Measurements from ENCODE around the gene KCNQ5.

Gene KCNQ5

DNA sequence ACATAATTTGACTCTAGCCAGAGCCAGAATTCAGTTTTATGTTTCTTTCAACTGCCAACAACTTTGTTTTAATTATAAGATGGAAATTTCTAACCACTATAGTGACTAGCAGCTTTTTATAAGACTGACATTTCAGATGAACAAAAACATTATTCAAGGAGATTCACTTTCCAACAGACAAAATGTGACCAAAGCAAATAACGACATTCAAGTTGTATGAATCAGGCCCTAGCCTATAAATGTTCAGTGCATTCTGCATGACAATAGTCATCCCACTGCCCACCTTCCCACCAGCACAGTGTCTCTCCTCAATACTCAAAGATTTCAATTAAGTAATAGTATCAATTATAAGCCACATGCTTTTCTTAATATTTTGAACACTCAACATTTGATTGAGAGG is 402.7 kb downstream of the KCNQ5 start:
- Mint-ChIP-seq H3K36me3 (peaks cover 7% of the 10 kb centered on the region), H3K27me3 (no peaks in the 10 kb centered on the region), H3K27ac (no peak overlapping the region), H3K4me3 (no peak overlapping the region), H3K9me3 (ENCODE audit: low read depth) (no peaks in the 10 kb centered on the region), H3K4me1 (ENCODE audit: low read depth) (peaks cover 5% of the 10 kb centered on the region)

DNA sequence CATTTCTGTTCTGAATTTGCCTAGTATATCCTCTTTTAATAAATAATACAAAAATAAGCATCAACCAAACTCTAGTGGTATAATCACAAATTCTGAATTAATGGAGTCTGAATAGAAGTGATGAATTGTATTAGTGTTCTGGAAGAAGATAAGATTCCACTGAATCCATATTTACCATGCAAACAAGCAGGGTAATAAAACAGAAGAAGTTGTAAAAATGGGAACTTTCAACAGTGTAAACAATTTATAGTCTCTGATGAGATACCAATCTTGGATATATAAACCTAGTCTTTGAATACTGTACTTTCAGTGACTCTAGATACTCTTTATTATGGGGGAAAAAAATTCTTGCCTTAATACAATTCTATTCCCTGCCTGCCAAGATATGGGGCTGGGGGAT is 405.8 kb downstream of the KCNQ5 start:
- Mint-ChIP-seq H3K36me3 (peaks cover 7% of the 10 kb centered on the region), H3K4me1 (ENCODE audit: low read depth) (peaks cover 6% of the 10 kb centered on the region), H3K27me3 (no peaks in the 10 kb centered on the region), H3K4me3 (no peak overlapping the region), H3K9me3 (ENCODE audit: low read depth) (no peaks in the 10 kb centered on the region), H3K27ac (no peak overlapping the region)

DNA sequence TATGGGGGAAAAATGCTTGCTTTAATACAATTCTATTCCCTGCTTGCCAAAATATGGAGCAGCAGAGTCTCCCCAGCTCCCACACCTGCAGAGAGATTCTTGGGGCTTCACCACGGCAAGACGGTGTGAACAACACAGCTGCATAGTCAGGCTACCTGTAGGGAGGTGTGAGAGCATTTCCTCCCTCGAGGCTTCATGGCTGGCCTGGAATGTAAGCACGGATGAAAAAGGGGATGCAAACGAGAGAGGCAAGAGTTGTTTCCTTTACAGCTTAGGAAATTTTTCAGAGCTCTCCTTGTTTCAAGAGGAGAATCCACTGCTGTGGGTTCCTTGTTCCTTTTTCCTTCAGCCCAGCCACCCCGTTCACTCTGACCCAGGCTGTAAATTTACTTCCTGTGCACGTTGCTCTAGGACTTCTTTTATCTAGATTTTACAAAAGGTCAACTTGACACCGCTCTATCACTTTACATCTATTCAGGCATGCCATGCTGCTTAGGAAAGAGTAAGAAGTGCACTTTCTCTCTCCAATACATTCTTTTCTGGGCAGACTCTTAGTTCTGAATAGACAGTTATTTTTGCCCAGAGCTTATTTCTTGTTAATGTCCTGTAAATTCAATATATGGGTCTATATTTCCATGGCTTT is 406.4 kb downstream of the KCNQ5 start:
- H3K36me3 Mint-ChIP-seq = peaks cover 4% of the 10 kb centered on the region
- H3K9me3 Mint-ChIP-seq (ENCODE audit: low read depth) = no peaks in the 10 kb centered on the region
- H3K27ac Mint-ChIP-seq = no peak overlapping the region
- H3K4me1 Mint-ChIP-seq (ENCODE audit: low read depth) = peaks cover 6% of the 10 kb centered on the region
- no peaks in the 10 kb centered on the region for H3K27me3 Mint-ChIP-seq
- H3K4me3 Mint-ChIP-seq = no peak overlapping the region

DNA sequence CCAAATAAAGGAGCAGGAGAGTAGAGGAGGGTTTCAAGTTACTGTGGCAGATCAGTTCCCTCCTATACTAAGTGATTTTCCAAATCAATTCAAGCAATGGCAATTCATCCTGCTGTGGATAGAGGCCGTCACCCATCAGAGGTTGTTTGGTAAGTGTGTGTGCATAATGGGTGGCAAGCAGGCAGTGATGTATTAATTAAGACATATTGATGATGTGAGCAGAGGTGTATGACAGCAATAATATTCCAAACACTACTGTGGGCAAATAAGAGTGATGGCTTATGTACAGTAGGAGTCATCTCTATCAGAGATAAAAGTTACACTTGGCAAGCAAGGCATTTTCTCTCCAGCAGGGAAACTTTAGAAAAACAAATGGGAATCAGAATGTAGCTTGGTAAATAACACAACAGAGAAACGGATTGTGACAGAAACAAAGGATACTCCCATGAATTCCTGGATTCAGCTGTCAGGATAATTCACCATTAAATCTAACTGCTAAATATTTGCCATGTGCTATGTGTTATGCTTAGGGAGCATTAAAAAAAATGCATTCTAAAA is 407.1 kb downstream of the KCNQ5 start:
- H3K36me3 Mint-ChIP-seq = peaks cover 4% of the 10 kb centered on the region
- H3K27me3 Mint-ChIP-seq = no peaks in the 10 kb centered on the region
- H3K4me3 Mint-ChIP-seq = no peak overlapping the region
- no peak overlapping the region for H3K27ac Mint-ChIP-seq
- H3K9me3 Mint-ChIP-seq (ENCODE audit: low read depth) = no peaks in the 10 kb centered on the region
- peaks cover 6% of the 10 kb centered on the region for H3K4me1 Mint-ChIP-seq (ENCODE audit: low read depth)

DNA sequence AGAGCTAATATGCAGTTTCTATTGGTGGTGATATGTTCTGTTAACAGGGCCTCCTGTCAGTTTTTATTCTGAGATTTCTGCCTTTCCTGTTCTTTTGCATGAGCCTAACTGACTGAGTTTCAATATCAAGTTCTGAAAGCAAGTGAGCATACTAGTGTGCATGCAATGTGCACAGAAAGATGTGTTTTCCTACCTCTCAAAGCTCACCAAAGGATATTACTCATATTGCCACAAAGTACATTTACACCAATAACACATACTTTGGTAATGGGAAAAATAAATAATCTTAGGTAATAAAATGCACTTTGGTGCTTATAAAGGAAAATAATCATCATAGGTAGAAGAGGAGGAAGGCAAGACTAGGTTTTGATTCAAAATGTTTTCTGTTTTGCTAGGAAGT is 408.4 kb downstream of the KCNQ5 start:
- peaks cover 4% of the 10 kb centered on the region for H3K36me3 Mint-ChIP-seq
- no peak overlapping the region for H3K4me3 Mint-ChIP-seq
- H3K4me1 Mint-ChIP-seq (ENCODE audit: low read depth) = peaks cover 6% of the 10 kb centered on the region
- no peaks in the 10 kb centered on the region for H3K27me3 Mint-ChIP-seq
- no peak overlapping the region for H3K27ac Mint-ChIP-seq
- no peaks in the 10 kb centered on the region for H3K9me3 Mint-ChIP-seq (ENCODE audit: low read depth)

DNA sequence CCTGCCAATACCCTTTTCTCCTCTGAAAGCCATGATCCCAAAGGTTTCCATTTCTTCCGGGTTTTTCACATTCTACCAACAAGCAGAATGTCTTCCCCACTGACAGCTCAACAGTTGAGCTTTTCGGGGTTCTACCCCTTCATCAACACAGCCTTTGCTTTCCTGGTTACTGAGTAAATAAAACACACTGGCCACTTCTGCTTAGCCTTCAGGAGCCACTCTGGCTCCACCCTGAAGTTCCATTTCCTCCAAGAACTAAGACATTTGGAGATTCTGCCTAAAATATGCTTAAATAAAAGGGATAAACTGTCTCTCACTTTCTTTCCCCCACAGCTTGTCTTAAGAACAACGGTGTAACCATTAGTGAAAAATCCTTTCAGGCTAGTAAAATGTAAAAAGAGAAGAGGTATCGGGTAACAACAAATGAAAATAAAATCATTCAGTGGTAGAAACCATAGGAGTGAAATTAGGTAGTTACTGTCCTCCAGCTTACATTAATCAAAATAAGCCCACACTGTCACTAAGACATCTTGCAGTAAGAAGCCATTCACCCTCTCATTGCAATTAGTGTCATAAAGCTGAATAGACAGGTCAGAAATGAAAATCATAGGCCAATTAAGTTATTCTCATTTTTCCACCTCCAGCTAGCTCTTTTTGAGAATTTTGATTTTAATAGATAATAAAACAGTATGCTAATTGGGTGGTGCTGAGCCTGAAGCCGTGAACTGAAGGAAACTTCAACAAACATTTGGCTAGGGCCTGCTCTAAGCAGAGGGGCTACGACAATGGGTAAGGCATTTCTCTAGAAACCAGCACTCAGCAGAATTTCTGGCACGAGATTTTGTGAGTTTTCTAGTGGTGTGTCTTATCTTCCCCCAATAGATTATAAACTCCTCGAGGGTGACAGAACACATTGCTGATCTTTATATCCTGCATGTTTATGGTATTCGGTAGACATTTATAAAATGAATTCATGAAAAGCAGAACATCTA is 409.2 kb downstream of the KCNQ5 start:
- H3K27me3 Mint-ChIP-seq = no peaks in the 10 kb centered on the region
- no peak overlapping the region for H3K4me3 Mint-ChIP-seq
- no peaks in the 10 kb centered on the region for H3K9me3 Mint-ChIP-seq (ENCODE audit: low read depth)
- peaks cover 6% of the 10 kb centered on the region for H3K4me1 Mint-ChIP-seq (ENCODE audit: low read depth)
- H3K27ac Mint-ChIP-seq = no peak overlapping the region
- peaks cover 6% of the 10 kb centered on the region for H3K36me3 Mint-ChIP-seq

DNA sequence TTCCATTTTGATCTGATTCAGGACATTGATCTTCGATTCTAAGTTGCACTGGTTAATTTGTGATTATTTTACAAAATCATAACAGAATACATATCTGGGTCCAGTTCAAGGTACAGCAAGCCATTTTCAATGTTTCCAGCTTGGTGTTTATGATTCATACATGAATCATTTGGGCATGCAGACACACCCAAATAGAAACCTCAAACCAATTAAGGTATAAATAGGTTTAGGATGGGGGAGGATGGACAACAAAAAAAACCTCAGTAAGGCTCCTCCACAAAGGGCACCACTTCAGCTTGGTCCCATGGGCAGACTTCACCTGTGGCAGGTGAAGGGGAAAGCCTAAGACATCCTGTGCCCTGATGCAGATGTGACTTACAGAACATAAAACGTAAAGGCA is 410.7 kb downstream of the KCNQ5 start:
- Mint-ChIP-seq H3K4me3 (no peak overlapping the region), H3K9me3 (ENCODE audit: low read depth) (peaks cover 2% of the 10 kb centered on the region), H3K36me3 (peaks cover 2% of the 10 kb centered on the region), H3K27me3 (no peaks in the 10 kb centered on the region), H3K27ac (no peak overlapping the region), H3K4me1 (ENCODE audit: low read depth) (peaks cover 3% of the 10 kb centered on the region)

DNA sequence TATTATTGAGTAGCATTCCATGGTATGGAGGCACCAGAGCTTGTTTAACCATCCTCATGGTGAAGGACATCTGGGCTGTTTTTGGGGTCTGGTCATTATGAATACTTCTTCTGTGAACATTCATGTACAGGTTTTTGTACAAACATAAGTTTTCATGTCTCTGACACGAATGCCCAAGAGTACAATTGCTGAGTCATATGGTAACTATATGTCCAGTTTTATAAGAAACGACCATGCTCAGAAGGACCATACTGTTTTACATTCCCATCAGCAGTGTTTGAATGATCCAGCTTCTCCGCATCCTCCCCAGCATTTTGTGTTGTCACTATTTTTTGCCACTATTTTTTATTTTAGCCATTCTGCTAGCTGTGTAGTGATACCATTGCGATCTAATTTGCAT is 414.8 kb downstream of the KCNQ5 start:
- Mint-ChIP-seq H3K9me3 (ENCODE audit: low read depth) (peaks cover 16% of the 10 kb centered on the region), H3K36me3 (peaks cover 10% of the 10 kb centered on the region), H3K4me1 (ENCODE audit: low read depth) (peaks cover 2% of the 10 kb centered on the region), H3K27me3 (no peaks in the 10 kb centered on the region), H3K4me3 (no peak overlapping the region), H3K27ac (no peak overlapping the region)

DNA sequence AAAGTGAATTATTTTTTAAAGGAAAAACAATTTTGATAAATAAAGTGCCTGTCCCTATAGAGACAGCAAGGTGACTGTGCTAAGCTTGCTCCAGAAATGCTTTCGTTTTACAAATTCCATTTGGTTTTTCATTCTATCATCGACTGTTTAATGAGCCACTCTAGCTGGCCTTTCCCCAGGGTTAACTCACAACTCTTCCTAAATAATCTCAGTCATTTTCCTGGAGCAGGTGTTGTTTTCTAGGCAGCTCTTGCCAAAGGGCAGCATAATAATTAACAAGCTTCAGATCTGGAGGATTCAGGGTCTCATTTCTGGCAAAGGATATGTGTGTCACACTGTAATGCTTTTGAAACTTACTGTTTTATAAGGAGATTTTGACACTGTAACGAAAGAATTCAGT is 419.2 kb downstream of the KCNQ5 start:
- Mint-ChIP-seq H3K27me3 (no peaks in the 10 kb centered on the region), H3K27ac (no peak overlapping the region), H3K9me3 (ENCODE audit: low read depth) (peaks cover 16% of the 10 kb centered on the region), H3K4me1 (ENCODE audit: low read depth) (no peaks in the 10 kb centered on the region), H3K36me3 (peaks cover 30% of the 10 kb centered on the region), H3K4me3 (no peak overlapping the region)

DNA sequence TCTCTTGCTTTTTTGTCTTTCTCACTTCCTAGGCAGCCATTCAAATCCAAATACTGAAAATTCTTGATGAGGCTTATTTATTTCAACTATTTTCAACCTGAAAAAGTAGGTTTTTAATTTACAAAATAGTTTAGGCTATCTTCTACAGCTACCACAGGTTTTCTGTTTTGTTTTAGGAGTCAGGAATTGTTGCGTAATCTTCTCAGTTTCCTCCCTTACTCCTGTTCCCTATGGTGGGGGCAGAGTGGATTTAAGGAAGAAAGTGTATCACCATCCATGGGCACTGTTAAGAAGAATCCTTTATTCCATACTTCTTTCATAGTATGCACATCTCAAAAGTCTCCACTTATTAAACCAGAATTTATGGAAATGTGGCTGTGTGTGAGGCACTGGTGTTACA is 421.0 kb downstream of the KCNQ5 start:
- no peaks in the 10 kb centered on the region for H3K4me1 Mint-ChIP-seq (ENCODE audit: low read depth)
- peaks cover 12% of the 10 kb centered on the region for H3K9me3 Mint-ChIP-seq (ENCODE audit: low read depth)
- H3K27me3 Mint-ChIP-seq = no peaks in the 10 kb centered on the region
- peaks cover 30% of the 10 kb centered on the region for H3K36me3 Mint-ChIP-seq
- H3K4me3 Mint-ChIP-seq = no peak overlapping the region
- no peak overlapping the region for H3K27ac Mint-ChIP-seq

DNA sequence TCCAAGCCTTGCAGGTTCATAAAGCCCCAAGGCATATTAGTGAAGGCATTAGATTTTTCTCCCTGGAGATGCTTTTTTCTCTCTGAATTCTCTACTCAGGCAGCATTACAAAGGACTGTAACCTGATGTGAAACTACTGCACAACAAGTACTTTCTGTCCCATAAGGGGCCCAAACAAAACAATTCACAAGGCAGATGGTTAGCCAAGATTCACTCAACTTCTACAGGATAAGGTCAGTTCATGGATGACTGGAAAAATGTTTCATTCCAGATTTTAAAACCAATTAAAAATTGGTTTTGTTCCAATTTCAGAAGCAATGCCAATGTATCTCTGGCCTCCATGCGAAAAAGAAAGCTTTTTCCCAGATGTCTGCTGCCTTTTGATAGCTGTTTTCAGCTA is 421.6 kb downstream of the KCNQ5 start:
- Mint-ChIP-seq H3K4me1 (ENCODE audit: low read depth) (no peaks in the 10 kb centered on the region), H3K9me3 (ENCODE audit: low read depth) (peaks cover 12% of the 10 kb centered on the region), H3K4me3 (no peak overlapping the region), H3K27me3 (no peaks in the 10 kb centered on the region), H3K27ac (no peak overlapping the region), H3K36me3 (peaks cover 33% of the 10 kb centered on the region)

DNA sequence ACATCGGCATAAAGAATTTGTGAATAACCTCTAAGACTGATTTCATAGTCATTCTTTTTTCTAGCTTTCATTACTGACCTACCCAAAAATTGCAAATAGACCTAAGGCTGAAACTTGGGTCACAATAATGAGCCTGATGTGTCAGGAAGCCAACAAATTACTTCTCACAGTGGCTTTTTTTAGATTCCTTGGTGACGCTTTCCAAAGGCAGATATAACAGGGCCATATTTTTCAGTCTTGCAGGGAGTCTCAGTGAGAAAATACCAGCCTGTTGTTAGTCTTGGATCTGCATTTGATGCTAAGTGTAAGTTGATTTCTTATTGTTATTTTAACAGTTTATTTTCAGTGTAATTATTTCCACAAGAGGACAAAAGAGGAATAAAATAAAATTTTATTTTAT is 423.7 kb downstream of the KCNQ5 start:
- Mint-ChIP-seq H3K9me3 (ENCODE audit: low read depth) (no peaks in the 10 kb centered on the region), H3K4me3 (no peak overlapping the region), H3K27ac (no peak overlapping the region), H3K27me3 (no peaks in the 10 kb centered on the region), H3K4me1 (ENCODE audit: low read depth) (no peaks in the 10 kb centered on the region), H3K36me3 (peaks cover 30% of the 10 kb centered on the region)

DNA sequence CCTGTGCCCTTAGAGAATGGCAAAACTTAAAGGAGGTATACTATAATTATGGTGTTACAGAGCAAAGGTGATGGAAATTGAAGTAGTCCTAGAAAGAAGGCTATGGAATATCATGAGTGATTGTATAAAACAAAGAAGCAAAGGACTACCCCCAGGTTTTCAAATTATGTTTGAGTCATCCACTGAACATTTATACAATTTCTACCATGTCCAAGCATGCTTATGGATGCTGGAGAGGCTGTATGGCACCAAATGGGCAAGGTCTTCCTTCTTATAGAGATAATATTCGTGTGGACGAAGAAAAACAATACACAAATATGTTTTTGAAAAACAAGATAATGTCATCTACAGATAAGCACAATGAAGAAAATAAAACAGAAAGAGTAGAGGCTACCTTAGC is 425.9 kb downstream of the KCNQ5 start:
- Mint-ChIP-seq H3K9me3 (ENCODE audit: low read depth) (no peaks in the 10 kb centered on the region), H3K4me3 (no peak overlapping the region), H3K4me1 (ENCODE audit: low read depth) (no peaks in the 10 kb centered on the region), H3K27ac (no peak overlapping the region), H3K27me3 (no peaks in the 10 kb centered on the region), H3K36me3 (peaks cover 17% of the 10 kb centered on the region)

DNA sequence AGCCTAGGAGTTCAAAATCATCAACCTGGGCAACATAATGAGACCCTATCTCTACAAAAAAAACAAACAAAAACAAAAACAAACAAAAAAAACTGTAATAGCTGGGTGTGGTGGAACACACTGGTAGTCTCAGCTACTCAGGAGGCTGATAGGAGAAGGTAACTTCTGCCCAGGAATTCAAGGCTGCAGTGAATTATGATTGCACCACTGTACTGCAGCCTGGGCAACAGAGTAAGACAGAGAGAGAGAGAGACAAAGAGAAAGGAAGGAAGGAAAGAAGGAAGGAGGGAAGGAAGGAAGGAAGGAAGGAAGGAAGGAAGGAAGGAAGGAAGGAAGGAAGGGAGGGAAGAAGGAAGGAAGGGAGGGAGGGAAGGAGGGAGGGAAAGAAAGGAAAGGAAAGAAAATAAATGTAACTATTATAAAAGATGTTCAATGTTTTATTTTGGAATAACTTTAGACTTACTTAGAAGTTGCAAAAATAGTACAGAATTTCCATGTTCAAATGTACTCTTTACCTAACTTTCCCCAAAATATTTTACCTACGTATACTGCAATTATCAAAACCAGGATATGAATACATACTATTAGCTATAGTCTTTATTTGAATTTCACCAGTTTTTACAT is 428.2 kb downstream of the KCNQ5 start:
- Mint-ChIP-seq H3K4me1 (ENCODE audit: low read depth) (no peaks in the 10 kb centered on the region), H3K9me3 (ENCODE audit: low read depth) (no peaks in the 10 kb centered on the region), H3K36me3 (peaks cover 6% of the 10 kb centered on the region), H3K27ac (no peak overlapping the region), H3K4me3 (no peak overlapping the region), H3K27me3 (no peaks in the 10 kb centered on the region)

DNA sequence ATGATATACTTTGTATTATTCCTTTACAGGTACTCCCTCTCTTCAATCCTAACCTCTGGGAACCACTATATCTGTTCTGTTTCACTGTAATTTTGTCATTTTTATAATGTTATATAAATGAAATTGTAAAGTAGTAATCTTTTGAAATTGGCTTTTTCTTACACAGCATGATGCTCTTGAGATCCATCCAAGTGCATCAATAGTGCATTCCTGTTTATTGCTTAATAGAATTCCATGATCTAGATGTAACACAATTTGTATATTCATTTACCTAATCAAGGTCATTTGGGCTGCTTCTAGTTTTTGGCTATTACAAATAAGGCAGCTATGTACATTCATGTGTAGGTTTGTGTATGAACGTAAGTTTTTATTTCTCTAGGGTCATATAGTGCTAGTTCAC is 428.8 kb downstream of the KCNQ5 start:
- peaks cover 4% of the 10 kb centered on the region for H3K36me3 Mint-ChIP-seq
- H3K4me3 Mint-ChIP-seq = no peak overlapping the region
- no peaks in the 10 kb centered on the region for H3K4me1 Mint-ChIP-seq (ENCODE audit: low read depth)
- no peaks in the 10 kb centered on the region for H3K9me3 Mint-ChIP-seq (ENCODE audit: low read depth)
- H3K27me3 Mint-ChIP-seq = no peaks in the 10 kb centered on the region
- H3K27ac Mint-ChIP-seq = no peak overlapping the region
